ENCODE data around the gene BABAM2.

- TF ChIP-seq CTCF (IDR thresholded peaks at IDR 0.05; ENCODE audit: insufficient read depth, low read length, poor library complexity, severe bottlenecking): no peak
- TF ChIP-seq EZH2phosphoT487 (conservative IDR thresholded peaks at IDR 0.05; ENCODE audit: low read length): no peak
These were observed 421.2 kb downstream of the BABAM2 start for GRCh38 chr2:28311660-28312249.

All from SU-DHL-6 (cell line).